HepG2 (cell line): ENCODE results near the gene OR2A42.
"Not testable (repeated sequence)": the region's sequence is repeated elsewhere in the genome, so short reads cannot be mapped to it uniquely, and the experiment has no call there.

Experiments used
- ARID4A ChIP-seq: sonication (generic); formaldehyde crosslinking; IDR thresholded peaks from 2 replicates; pipeline ENCODE4 v1.5.0; 2020; ENCODE audit warnings: mild to moderate bottlenecking, missing genetic modification reagents, borderline replicate concordance
- CTCF ChIP-seq: sonication (generic); formaldehyde crosslinking; IDR thresholded peaks from 2 replicates; pipeline ENCODE4 v1.5.0; 2020; ENCODE audit warnings: mild to moderate bottlenecking, missing genetic modification reagents, moderate library complexity
- EP300 ChIP-seq, 3 experiments: sonication (generic) in 1 of 3; formaldehyde crosslinking in 1 of 3; IDR thresholded peaks; 2 replicates each; pipeline versions ENCODE4 v1.5.1 to v1.6.1; 2011 to 2020; ENCODE audit warnings: low read depth in 2 of 3, low read length in 2 of 3, borderline replicate concordance in 1 of 3, improper control_type of control experiment in 1 of 3, mild to moderate bottlenecking in 1 of 3, missing genetic modification reagents in 1 of 3, moderate library complexity in 1 of 3
- EZH2 ChIP-seq: conservative IDR thresholded peaks from 2 replicates; pipeline ENCODE4 v1.6.1; 2012; ENCODE audit warnings: mild to moderate bottlenecking, low read depth, low read length, moderate library complexity
- GATA4 ChIP-seq: sonication (generic); IDR thresholded peaks from 2 replicates; pipeline ENCODE4 v1.6.1; 2016; ENCODE audit warnings: antibody characterized with exemption, low read depth, borderline replicate concordance
- MIXL1 ChIP-seq: IDR thresholded peaks from 2 replicates; pipeline ENCODE4 v1.6.1; 2016
- PAF1 ChIP-seq: IDR thresholded peaks from 2 replicates; pipeline ENCODE4 v1.6.1; 2016; ENCODE audit warnings: missing genetic modification reagents, missing compliant biosample characterization
- PATZ1 ChIP-seq: sonication (generic); formaldehyde crosslinking; IDR thresholded peaks from 2 replicates; pipeline ENCODE4 v1.4.0; 2020; ENCODE audit warnings: missing genetic modification reagents
- PRDM15 ChIP-seq: sonication (generic); formaldehyde crosslinking; IDR thresholded peaks from 2 replicates; pipeline ENCODE4 v1.4.0; 2020; ENCODE audit warnings: missing genetic modification reagents
- TCF7L2 ChIP-seq: IDR thresholded peaks from 2 replicates; pipeline ENCODE4 v1.6.1; 2011; ENCODE audit warnings: mild to moderate bottlenecking, low read depth, low read length, moderate library complexity
- TFDP2 ChIP-seq: sonication (generic); formaldehyde crosslinking; IDR thresholded peaks from 2 replicates; pipeline ENCODE4 v1.4.0; 2020; ENCODE audit warnings: missing genetic modification reagents
- TFE3 ChIP-seq: IDR thresholded peaks from 2 replicates; pipeline ENCODE4 v1.6.1; 2016

GRCh38 chr7:144201978-144202377, 37.4 kb downstream of the OR2A42 start:
- not testable (repeated sequence) for TF ChIP-seq CTCF; ARID4A (CRISPR knock-in tag); TFDP2 (CRISPR knock-in tag); PATZ1 (CRISPR knock-in tag); MIXL1 (CRISPR knock-in tag); TFE3 (CRISPR knock-in tag); PAF1 (CRISPR knock-in tag); GATA4; EP300 (IDR thresholded peaks at IDR 0.05; ENCODE audit: low read depth in 2 of 2, low read length in 2 of 2); EP300 (CRISPR knock-in tag; IDR thresholded peaks at IDR 0.05; ENCODE audit: borderline replicate concordance); TCF7L2; PRDM15; EZH2
